Peyer's patch (tissue), 4 donors: Measurements from ENCODE around the gene OR52N1. TPM values are rescaled to one million over a fixed set of nuclear protein-coding genes. Genes with fewer than 3 reads are reported as not detected.

Source experiments
- DNase-seq, 3 donors: peaks; one replicate each; pipeline ENCODE4 v3.0.0-alpha.2; 2017 to 2019
- H3K27ac ChIP-seq, 4 donors: fragments of 200-600 bp; sonication (generic); one replicate each; pipeline ENCODE4 v1.5.1; 2016 to 2019
- H3K27me3 ChIP-seq, 2 donors: fragments of 200-600 bp; sonication (generic); one replicate each; pipeline ENCODE4 v1.5.1; 2019
- H3K36me3 ChIP-seq, 3 donors: fragments of 200-600 bp; sonication (generic); one replicate each; pipeline ENCODE4 v1.5.1; 2016 to 2019
- H3K4me1 ChIP-seq, 4 donors: fragments of 200-600 bp; sonication (generic); one replicate each; pipeline ENCODE4 v1.5.1; 2016 to 2019
- H3K4me3 ChIP-seq, 4 donors: fragments of 200-600 bp; sonication (generic); 1 replicate in 3 of 4; 2 replicates in 1 of 4; pipeline ENCODE4 v1.5.1; 2016 to 2019; ENCODE audit warnings: mild to moderate bottlenecking in 1 of 4
- H3K9me3 ChIP-seq, 4 donors: fragments of 200-600 bp; sonication (generic); one replicate each; pipeline ENCODE4 v1.5.1; 2016 to 2019; ENCODE audit warnings: mild to moderate bottlenecking in 1 of 4
- CTCF ChIP-seq, 6 experiments: fragments of 450-650 bp in 4 of 6; fragments of 200-600 bp in 2 of 6; sonication (generic) in 1 of 6; IDR thresholded peaks; one replicate each; pipeline ENCODE4 v1.5.1; 2017 to 2019; ENCODE audit warnings: antibody characterized with exemption in 6 of 6, mild to moderate bottlenecking in 3 of 6, moderate library complexity in 1 of 6
- POLR2A ChIP-seq, 2 donors: fragments of 450-650 bp; IDR thresholded peaks; one replicate each; pipeline ENCODE4 v1.5.1; 2017; ENCODE audit warnings: antibody characterized with exemption in 2 of 2, mild to moderate bottlenecking in 2 of 2, moderate library complexity in 2 of 2
- total RNA-seq, 4 donors: library from RNA; depleted of rRNA; stranded (reverse); fragments of >200 nt; gene quantifications; one replicate each; pipeline ENCODE4 v1.1.0, GENCODE V29; 2016

Gene OR52N1
- total RNA-seq, 4 donors from 2014 or later: not detected

- Histone ChIP-seq H3K4me1 (no peaks in the 10 kb centered on the region), H3K27ac (no peak overlapping the region), H3K9me3 (peaks cover 0 to under 1% (median 0%) of the 10 kb centered on the region in 4 donors), H3K36me3 (no peaks in the 10 kb centered on the region), H3K27me3 (no peaks in the 10 kb centered on the region), H3K4me3 (no peak overlapping the region)
- no peak for DNase-seq
- TF ChIP-seq POLR2A (IDR thresholded peaks at IDR 0.05): no peak
- no peak for TF ChIP-seq CTCF (IDR thresholded peaks at IDR 0.05)
These were observed 44.5 kb downstream of the OR52N1 start for GRCh38 chr11:5746614-5747013.

GRCh38 chr11:5738431-5738830 lies 52.6 kb downstream of the OR52N1 start:
- H3K27me3 ChIP-seq: no peaks in the 10 kb centered on the region
- TF ChIP-seq POLR2A (IDR thresholded peaks at IDR 0.05) (no peak), CTCF (IDR thresholded peaks at IDR 0.05) (no peak)
- H3K27ac ChIP-seq: no peak overlapping the region
- no peaks in the 10 kb centered on the region for H3K36me3 ChIP-seq
- peaks cover 0 to 5% (median 0%) of the 10 kb centered on the region in 4 donors for H3K9me3 ChIP-seq
- H3K4me3 ChIP-seq: no peak overlapping the region
- DNase-seq: no peak
- no peaks in the 10 kb centered on the region for H3K4me1 ChIP-seq

GRCh38 chr11:5737670-5738392 lies 53.2 kb downstream of the OR52N1 start:
- DNase-seq: no peak
- no peak for TF ChIP-seq CTCF (IDR thresholded peaks at IDR 0.05)
- TF ChIP-seq POLR2A (IDR thresholded peaks at IDR 0.05): no peak
- Histone ChIP-seq H3K27ac (no peak overlapping the region), H3K4me3 (no peak overlapping the region), H3K4me1 (no peaks in the 10 kb centered on the region), H3K36me3 (no peaks in the 10 kb centered on the region), H3K9me3 (peaks cover 0 to 5% (median 0%) of the 10 kb centered on the region in 4 donors), H3K27me3 (no peaks in the 10 kb centered on the region)

GRCh38 chr11:5737091-5737490 lies 54.0 kb downstream of the OR52N1 start:
- no peaks in the 10 kb centered on the region for H3K36me3 ChIP-seq
- H3K27me3 ChIP-seq: no peaks in the 10 kb centered on the region
- no peak overlapping the region for H3K27ac ChIP-seq
- no peak overlapping the region for H3K4me3 ChIP-seq
- TF ChIP-seq CTCF (IDR thresholded peaks at IDR 0.05): no peak
- no peak for TF ChIP-seq POLR2A (IDR thresholded peaks at IDR 0.05)
- H3K4me1 ChIP-seq: no peaks in the 10 kb centered on the region
- H3K9me3 ChIP-seq: peaks cover 0 to 5% (median 0%) of the 10 kb centered on the region in 4 donors
- DNase-seq: no peak

Other genes with a start within 250 kb of the OR52N1 start
- not detected for gene OR52H1, start 242.7 kb downstream of the OR52N1 start, total RNA-seq
- not detected for gene OR52B6, start 210.4 kb downstream of the OR52N1 start, total RNA-seq
- 1 to 10 TPM in 3 of 4 donors, under 1 TPM in 1; 0.53 to 3.3 (median 1.3) TPM for gene TRIM6, start 194.6 kb downstream of the OR52N1 start, total RNA-seq
- 10 to 100 TPM in 3 of 4 donors, 1 to 10 TPM in 1; 6.7 to 14.9 (median 11.0) TPM for gene TRIM34, start 166.3 kb downstream of the OR52N1 start, total RNA-seq
- gene TRIM5, start 106.2 kb downstream of the OR52N1 start, total RNA-seq: 10 to 100 TPM in 3 of 4 donors, 1 to 10 TPM in 1; 8.1 to 55.3 (median 21.3) TPM
- 100 to 1,000 TPM in 1 of 4 donors, 10 to 100 TPM in 3; 23.9 to 309 (median 34.3) TPM for gene TRIM22, start 101.5 kb downstream of the OR52N1 start, total RNA-seq
- not detected for gene OR56B1, start 54.8 kb downstream of the OR52N1 start, total RNA-seq
- gene OR52N4, start 37.0 kb downstream of the OR52N1 start, total RNA-seq: not detected
- not detected for gene OR52N5, start 7.9 kb downstream of the OR52N1 start, total RNA-seq
- not detected for gene OR52N2, start 17.7 kb upstream of the OR52N1 start, total RNA-seq
- not detected for gene OR52E6, start 50.6 kb upstream of the OR52N1 start, total RNA-seq
- not detected for gene OR52E8, start 66.4 kb upstream of the OR52N1 start, total RNA-seq
- not detected for gene OR52E4, start 89.4 kb upstream of the OR52N1 start, total RNA-seq
- not detected for gene OR52E5, start 101.9 kb upstream of the OR52N1 start, total RNA-seq
- gene OR56A3, start 151.0 kb upstream of the OR52N1 start, total RNA-seq: not detected
- gene OR56A5, start 177.2 kb upstream of the OR52N1 start, total RNA-seq: not detected
- not detected for gene OR52L1, start 195.7 kb upstream of the OR52N1 start, total RNA-seq
- not detected for gene OR56A4, start 215.7 kb upstream of the OR52N1 start, total RNA-seq
- not detected for gene OR56A1, start 239.5 kb upstream of the OR52N1 start, total RNA-seq